Testis (tissue), 2 donors: ENCODE measurements around the gene GPR180.

Experiments
- POLR2A ChIP-seq: fragments of 450-650 bp; IDR thresholded peaks from one replicate; pipeline ENCODE4 v1.6.1; 2017; ENCODE audit warnings: antibody characterized with exemption, mild to moderate bottlenecking, moderate library complexity
- TF ChIP-seq, protein P1 (sequence below), 3 experiments: fragments of 450-650 bp in 2 of 3; fragments of 200-600 bp in 1 of 3; sonication (generic) in 1 of 3; IDR thresholded peaks; one replicate each; pipeline ENCODE4 v1.5.1; 2016 to 2019; ENCODE audit warnings: antibody characterized with exemption in 3 of 3, mild to moderate bottlenecking in 2 of 3, moderate library complexity in 1 of 3

DNA sequence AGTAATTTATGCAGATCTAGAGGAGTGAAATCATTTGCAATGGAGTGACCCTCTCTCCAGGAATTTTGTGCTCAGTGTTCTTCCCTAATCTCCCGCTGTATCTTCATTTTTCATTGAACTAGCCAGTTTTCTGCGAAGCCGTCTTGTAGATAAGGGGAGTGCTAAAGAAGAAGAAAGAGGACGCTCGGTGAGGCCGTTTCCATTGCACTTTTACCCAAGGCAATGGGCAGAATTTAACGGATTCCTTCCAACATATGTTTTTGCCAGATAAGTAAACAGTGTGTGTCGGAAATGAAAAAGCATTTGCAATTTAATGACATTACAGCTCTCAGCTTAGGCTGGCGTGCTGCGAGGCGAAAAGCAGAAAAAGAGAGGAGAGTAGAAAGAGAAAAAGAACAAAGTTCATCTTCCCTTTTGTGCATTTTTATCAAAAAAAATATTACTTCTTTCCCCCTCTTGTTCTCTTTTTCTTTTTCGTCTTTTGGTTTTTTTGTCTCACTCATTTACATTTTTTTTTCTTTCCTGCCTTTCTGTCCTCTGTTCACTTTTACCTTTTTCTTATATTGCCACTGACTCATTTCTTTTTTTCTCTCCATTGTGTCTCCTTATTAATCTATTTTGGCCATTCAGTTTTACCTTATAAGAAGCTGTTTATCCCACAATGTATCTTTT is 60.8 kb downstream of the GPR180 start:
- TF ChIP-seq, protein P1, sequence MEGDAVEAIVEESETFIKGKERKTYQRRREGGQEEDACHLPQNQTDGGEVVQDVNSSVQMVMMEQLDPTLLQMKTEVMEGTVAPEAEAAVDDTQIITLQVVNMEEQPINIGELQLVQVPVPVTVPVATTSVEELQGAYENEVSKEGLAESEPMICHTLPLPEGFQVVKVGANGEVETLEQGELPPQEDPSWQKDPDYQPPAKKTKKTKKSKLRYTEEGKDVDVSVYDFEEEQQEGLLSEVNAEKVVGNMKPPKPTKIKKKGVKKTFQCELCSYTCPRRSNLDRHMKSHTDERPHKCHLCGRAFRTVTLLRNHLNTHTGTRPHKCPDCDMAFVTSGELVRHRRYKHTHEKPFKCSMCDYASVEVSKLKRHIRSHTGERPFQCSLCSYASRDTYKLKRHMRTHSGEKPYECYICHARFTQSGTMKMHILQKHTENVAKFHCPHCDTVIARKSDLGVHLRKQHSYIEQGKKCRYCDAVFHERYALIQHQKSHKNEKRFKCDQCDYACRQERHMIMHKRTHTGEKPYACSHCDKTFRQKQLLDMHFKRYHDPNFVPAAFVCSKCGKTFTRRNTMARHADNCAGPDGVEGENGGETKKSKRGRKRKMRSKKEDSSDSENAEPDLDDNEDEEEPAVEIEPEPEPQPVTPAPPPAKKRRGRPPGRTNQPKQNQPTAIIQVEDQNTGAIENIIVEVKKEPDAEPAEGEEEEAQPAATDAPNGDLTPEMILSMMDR (IDR thresholded peaks at IDR 0.05), result no peak
- TF ChIP-seq POLR2A, result no peak
